HG03439 (cell line): ENCODE measurements around the gene GNG3.
A peak's percentile ranks its signal among the peaks of the same experiment; 100 is the strongest.
"Not testable (repeated sequence)": the region's sequence is repeated elsewhere in the genome, so short reads cannot be mapped to it uniquely, and the experiment has no call there.

Experiments
- ATAC-seq: cut with Tn5 transposase; IDR thresholded peaks from one replicate; pipeline ENCODE4 v1.9.1; 2021; ENCODE audit warnings: mild to moderate bottlenecking, moderate library complexity; ENCODE audit not compliant: unreplicated experiment

GNG3 gene

DNA sequence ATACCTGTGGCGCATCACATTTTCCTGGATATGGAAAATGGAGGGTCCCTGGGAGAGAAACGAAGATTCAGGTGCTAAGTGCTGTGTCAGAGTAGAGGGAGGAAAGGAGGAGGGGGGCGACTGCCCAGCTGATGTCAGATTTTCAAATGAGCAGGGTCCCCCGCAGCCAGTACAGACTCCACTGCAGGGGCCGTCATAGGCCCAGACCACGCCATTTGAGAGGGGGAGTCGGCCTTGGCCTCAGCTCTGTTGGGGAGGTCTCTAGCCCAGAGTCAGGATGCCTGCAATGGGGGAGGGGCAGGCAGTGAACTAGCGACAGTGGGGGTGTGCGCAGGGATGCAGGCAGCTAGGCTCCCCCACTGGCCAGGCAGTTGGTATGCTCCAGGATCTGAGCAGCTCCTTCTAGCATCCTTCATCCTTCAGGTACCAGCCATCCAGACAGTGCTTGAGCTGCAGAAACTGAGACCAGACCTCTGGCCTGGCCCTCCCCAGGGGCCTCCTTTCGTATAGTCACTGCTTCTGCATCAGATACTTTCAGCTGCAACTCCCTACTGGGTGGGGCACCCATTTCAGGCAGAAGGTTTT, at the start of gene GNG3, which contains the start of gene BSCL2:
GNG3 (plus strand) TSS at position 400 of the 585 bp plus-strand sequence. CDS start 620 bp downstream, outside the sequence.
BSCL2 (minus strand) TSS at position 148 of the 585 bp plus-strand sequence. CDS start 229 bp downstream, outside the sequence.
- ATAC-seq, result no peak

DNA sequence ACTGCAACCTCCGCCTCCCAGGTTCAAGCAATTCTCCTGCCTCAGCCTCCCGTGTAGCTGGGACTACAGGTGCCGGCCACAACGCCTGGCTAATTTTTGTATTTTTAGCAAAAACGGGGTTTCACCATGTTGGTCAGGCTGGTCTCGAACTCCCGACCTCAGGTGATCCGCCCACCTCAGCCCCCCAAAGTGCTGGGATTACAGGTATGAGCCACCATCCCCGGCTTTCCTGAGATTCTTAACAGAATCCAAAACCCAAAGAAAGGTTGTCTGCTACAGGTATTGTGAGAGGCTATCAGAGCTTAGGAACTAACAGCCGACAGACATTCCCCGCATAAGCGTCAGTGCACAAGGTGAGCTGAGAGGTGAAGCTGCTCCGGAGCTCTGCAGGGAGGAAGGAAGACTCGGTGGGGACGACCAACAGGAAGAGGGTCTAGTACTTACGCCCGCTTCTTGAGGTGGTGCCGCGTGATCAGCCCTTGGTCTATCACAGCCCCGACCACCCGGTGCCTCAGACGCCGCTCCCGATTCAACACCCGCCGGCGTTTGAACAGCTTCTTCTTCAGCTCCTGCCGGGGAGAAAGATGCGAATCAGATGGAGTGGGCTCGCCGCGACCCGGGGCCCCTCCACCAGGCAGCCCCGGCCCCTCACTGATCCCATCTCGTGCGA, 42.9 kb upstream of the GNG3 start:
- ATAC-seq, result peak; percentile 28

GRCh38 chr11:62665075-62665598, 42.3 kb upstream of the GNG3 start, which contains the start of the genes C11orf98 and CSKMT:
Gene C11orf98 (minus strand): TSS chr11:62665210. CDS start chr11:62665169, 41 bp downstream.
Gene CSKMT (plus strand): TSS chr11:62665312. CDS start chr11:62665880, 568 bp downstream.
- ATAC-seq, result peak; percentile 81

GRCh38 chr11:62665599-62666258, 41.7 kb upstream of the GNG3 start:
- peak; percentile 25 for ATAC-seq

DNA sequence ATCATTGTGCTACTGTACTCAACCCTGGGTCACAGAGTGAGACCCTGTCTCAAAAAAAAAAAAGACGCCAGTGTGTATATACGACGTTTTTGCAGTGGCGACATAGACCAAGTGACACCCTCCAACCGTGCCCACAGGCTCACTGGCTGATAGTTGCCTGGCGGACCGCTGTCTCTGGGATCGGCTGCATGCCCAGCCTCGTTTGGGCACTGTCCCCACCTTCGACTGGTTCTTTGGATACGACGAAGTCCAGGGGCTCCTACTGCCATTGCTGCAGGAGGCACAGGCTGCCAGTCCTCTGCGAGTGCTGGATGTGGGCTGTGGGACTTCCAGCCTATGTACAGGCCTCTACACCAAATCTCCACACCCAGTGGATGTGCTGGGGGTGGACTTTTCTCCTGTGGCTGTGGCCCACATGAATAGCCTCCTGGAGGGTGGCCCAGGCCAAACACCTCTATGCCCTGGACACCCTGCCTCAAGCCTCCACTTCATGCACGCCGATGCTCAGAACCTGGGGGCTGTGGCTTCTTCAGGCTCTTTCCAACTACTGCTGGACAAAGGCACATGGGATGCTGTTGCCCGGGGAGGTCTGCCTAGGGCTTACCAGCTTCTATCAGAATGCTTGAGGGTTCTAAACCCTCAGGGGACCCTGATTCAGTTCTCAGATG, 41.1 kb upstream of the GNG3 start:
- no peak for ATAC-seq

GRCh38 chr11:62667460-62667859, 40.0 kb upstream of the GNG3 start:
- ATAC-seq, result no peak

DNA sequence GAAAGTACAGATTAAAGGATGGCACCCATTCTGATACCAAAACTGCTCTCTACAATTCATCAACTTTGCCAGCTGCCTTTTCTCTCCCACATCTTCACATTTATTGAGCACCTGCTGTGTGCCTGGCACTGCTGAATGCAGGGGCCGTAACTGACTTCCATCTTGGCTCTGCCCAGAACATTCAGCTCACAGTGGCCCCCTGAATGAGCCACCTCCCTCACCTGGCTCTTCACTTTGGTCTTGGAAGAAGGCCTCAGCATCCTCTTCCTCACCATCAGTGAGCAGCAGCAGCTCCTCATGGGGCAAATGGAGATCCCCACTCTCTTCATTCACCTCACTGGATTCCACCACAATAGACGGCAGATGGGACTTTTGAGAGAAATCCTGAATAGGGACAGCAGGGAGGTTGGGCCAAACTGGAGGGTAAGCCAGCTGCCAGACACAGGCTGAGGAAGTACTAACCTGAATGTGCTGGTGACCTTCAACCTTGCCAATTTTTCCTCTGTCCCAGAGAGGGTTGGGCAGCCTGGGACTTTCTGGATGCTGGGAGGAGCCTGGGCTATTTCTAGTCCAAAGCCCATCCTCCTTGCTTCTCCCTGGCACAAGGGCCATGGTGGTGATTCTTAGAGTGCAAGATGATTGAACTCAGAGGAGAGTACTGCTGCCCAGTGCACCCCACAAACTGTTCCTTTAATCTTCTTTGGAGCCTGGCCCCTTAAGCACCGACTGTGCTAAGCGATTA, 37.9 kb upstream of the GNG3 start:
- ATAC-seq, result no peak

DNA sequence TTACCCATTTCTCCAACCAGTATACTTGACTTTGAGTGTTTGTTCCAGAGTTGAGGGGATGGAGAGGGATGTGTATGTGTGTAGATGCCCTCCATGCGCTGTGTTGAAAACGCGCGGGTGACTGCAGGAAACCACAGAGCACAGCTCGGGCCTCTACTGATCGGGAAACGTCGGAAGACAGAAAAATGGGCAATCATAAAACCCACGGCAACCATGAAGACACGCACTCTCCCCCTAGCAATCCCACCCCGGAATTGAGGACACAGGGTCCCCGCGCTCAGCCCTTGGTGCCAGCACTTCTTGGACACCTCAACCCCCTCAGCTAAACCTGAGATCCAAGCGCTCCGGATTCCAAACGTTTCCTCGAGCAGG, 36.3 kb upstream of the GNG3 start:
- peak; percentile 6 for ATAC-seq

DNA sequence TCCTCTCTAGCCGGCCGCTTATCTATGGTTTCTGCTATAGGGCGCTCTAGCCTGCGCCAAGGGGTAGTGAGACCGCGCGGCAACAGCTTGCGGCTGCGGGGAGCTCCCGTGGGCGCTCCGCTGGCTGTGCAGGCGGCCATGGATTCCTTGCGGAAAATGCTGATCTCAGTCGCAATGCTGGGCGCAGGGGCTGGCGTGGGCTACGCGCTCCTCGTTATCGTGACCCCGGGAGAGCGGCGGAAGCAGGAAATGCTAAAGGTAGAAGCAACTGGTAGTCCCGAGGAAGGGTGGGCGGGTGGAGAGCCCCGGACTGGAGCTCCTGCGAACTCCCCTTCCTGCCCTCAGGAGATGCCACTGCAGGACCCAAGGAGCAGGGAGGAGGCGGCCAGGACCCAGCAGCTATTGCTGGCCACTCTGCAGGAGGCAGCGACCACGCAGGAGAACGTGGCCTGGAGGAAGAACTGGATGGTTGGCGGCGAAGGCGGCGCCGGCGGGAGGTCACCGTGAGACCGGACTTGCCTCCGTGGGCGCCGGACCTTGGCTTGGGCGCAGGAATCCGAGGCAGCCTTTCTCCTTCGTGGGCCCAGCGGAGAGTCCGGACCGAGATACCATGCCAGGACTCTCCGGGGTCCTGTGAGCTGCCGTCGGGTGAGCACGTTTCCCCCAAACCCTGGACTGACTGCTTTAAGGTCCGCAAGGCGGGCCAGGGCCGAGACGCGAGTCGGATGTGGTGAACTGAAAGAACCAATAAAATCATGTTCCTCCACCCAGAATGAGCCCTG, 35.7 kb upstream of the GNG3 start, which contains the start of the genes LBHD1 and UQCC3:
LBHD1 (minus strand) TSS at position 660 of the 782 bp plus-strand sequence. CDS start 2,236 bp downstream, outside the sequence.
UQCC3 (plus strand) TSS at position 66 of the 782 bp plus-strand sequence; CDS start at position 139, 73 bp downstream.
- ATAC-seq, result peak; percentile 50

- no peak for ATAC-seq
Observed at GRCh38 chr11:62673196-62673525, 34.3 kb upstream of the GNG3 start.

- ATAC-seq, result not testable (repeated sequence)
Observed at GRCh38 chr11:62675415-62675814, 32.1 kb upstream of the GNG3 start.

- ATAC-seq, result no peak
Observed at GRCh38 chr11:62676698-62677097, 30.8 kb upstream of the GNG3 start.

DNA sequence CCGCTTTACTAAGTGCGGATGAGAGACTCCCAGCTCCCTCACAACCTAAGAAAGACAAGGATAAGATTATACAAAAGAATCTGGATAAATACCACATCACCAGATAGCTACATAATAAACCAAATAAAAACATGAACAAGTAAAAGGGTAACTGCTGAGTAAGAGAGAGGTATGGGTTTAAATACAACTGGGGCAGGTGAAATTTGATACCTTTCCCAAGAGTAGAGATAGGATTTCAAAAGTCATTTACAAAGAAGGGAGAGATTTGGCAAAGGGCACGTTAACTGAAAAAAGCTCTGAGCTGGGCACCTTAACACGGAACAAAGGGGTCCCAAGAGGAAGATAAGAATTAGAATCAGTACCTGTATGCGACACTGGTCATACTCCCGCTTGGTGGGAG, 30.3 kb upstream of the GNG3 start:
- ATAC-seq, result no peak

DNA sequence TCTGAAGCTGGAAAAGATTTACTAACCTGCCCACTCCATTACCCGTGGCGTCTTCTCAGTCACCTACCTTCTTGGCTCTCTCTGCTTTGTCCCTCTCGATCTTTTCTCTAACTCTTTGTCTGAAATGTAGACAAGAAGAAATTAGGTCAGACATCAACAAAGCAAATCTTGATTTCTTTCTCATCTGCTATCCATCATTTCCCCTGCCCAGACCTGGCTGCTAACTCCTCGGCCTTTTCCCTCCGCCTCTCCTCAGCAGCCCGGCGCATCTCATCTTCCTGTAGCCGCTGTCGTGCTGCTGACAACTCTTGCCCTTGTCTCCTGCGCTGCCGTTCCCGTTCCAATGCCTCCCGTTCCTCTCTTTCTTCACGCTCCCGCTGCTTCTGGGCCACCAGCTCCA, 29.8 kb upstream of the GNG3 start:
- ATAC-seq, result no peak

DNA sequence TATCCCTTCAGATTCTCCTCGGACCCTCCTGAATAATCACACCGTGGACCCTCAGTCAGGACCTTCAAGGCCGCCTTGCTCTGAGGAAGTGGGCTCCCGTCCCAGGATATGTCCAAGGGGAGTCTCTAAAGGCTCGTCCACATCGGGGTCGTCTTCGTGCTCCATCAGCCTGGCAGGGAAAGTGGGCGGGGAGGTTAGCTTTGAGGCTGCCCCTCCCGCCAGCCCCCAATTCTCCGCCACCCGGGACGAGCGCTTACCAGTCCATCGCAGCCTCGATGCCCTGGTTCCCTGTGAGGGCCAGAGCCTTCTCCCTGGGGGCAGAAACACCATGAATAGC, 29.1 kb upstream of the GNG3 start:
- ATAC-seq, result peak; percentile 3

DNA sequence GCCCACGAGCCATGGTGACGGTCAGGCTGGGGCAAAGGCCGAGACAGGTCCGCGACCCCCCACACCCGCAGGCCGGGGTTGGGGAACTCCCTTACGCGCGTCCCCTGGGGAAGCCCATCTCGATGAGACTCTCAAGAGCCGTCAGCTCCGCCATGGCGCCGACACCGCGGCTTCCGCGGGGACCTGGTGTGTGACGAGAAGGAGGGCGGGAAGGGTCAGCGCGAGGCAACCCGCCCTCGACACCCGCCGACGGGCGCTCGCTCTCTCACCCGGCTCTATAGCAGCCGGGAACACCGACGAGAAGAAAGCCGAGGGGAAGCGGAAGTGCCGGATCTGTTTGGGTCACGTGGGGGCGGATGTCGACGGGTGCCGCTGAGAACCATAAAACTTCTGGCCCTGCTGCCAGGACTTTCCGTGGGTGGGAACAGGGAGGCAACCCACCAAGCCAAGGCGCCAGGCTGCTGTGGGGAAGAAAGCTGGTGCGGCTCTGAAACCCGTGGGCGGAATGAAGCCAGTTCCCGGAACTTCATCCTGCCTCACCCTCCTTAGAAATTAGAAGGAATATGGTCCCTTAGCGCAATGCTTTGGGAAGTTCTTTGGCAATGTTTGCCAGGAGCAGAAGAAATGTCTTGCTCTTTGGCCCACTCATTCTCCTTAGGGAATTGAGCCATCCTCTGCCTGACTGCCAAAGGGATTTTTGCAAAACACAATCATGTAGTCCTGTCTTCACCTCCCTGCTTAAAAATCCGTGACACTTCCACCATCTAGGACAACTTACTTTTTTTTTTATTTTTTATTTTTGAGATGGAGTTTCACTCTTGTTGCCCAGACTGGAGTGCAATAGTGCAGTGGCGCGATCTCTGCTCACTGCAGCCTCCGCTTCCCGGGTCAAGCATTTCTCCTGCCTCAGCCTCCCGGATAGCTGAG, 28.4 kb upstream of the GNG3 start, which contains the start of gene UBXN1:
UBXN1 (minus strand) TSS at position 304 of the 927 bp plus-strand sequence; CDS start at position 154, 150 bp downstream.
- ATAC-seq, result peak; percentile 60

- peak; percentile 48 for ATAC-seq
Observed at GRCh38 chr11:62680825-62681240, 26.6 kb upstream of the GNG3 start.

- no peak for ATAC-seq
Observed at GRCh38 chr11:62682518-62682917, 25.0 kb upstream of the GNG3 start.
